ENCODE results near the gene STARD5.

Gene STARD5

GRCh38 chr15:81361891-81362290 lies 38.0 kb upstream of the STARD5 start:
- ChIA-PET POLR2A (no interaction called here), CTCF (interaction anchor here (0.8 kb wide), 1 partner anchor 478 kb away, joined by 3 read pairs; no protein-coding TSS in a partner anchor)

GRCh38 chr15:81360491-81360890 lies 36.5 kb upstream of the STARD5 start:
- CTCF ChIA-PET = no interaction called here
- Histone ChIP-seq H3K27ac (ENCODE audit: insufficient read depth in 1 of 2, low read depth in 1 of 2, low read length in 2 of 2, poor library complexity in 1 of 2, severe bottlenecking in 2 of 2) (no peak overlapping the region), H3K27me3 (replicated peaks in 2 of 5; ENCODE audit: control insufficient read depth in 4 of 5, insufficient read depth in 5 of 5, low read length in 4 of 5) (no peaks in the 10 kb centered on the region), H3K4me3 (ENCODE audit: control insufficient read depth in 1 of 7, extremely low read depth in 1 of 7, insufficient read depth in 4 of 7, low read depth in 2 of 7, low read length in 6 of 7) (no peak overlapping the region), H3K9me3 (ENCODE audit: control extremely low read depth in 1 of 5, control insufficient read depth in 4 of 5, insufficient read depth in 2 of 5, low read depth in 1 of 5, low read length in 4 of 5) (no peaks in the 10 kb centered on the region), H3K36me3 (ENCODE audit: control insufficient read depth in 4 of 4, insufficient read depth in 4 of 4, low read length in 3 of 4) (peaks cover 0 to 2% (median 0%) of the 10 kb centered on the region in 4 experiments), H3K4me1 (ENCODE audit: control extremely low read depth in 1 of 4, control insufficient read depth in 4 of 4, insufficient read depth in 4 of 4, low read length in 3 of 4) (no peaks in the 10 kb centered on the region)
- DNase-seq = no peak
- POLR2A ChIA-PET = no interaction called here
- 94% methylated on average over 5 of the region's 5 CpGs for WGBS (ENCODE audit: insufficient coverage)

More at GRCh38 chr15:81361891-81362290, 38.0 kb upstream of the STARD5 start:
- Histone ChIP-seq H3K4me1 (ENCODE audit: control extremely low read depth in 1 of 4, control insufficient read depth in 4 of 4, insufficient read depth in 4 of 4, low read length in 3 of 4) (no peaks in the 10 kb centered on the region), H3K4me3 (ENCODE audit: control insufficient read depth in 1 of 7, extremely low read depth in 1 of 7, insufficient read depth in 4 of 7, low read depth in 2 of 7, low read length in 6 of 7) (no peak overlapping the region), H3K36me3 (ENCODE audit: control insufficient read depth in 4 of 4, insufficient read depth in 4 of 4, low read length in 3 of 4) (peaks cover 0 to 2% (median 0%) of the 10 kb centered on the region in 4 experiments), H3K9me3 (ENCODE audit: control extremely low read depth in 1 of 5, control insufficient read depth in 4 of 5, insufficient read depth in 2 of 5, low read depth in 1 of 5, low read length in 4 of 5) (no peaks in the 10 kb centered on the region), H3K27ac (ENCODE audit: insufficient read depth in 1 of 2, low read depth in 1 of 2, low read length in 2 of 2, poor library complexity in 1 of 2, severe bottlenecking in 2 of 2) (no peak overlapping the region), H3K27me3 (replicated peaks in 2 of 5; ENCODE audit: control insufficient read depth in 4 of 5, insufficient read depth in 5 of 5, low read length in 4 of 5) (no peaks in the 10 kb centered on the region)
- DNase-seq = no peak
- WGBS (ENCODE audit: insufficient coverage) = 100% methylated on average over 2 of the region's 7 CpGs

GRCh38 chr15:81358248-81358647 lies 34.3 kb upstream of the STARD5 start:
- H3K27ac ChIP-seq (ENCODE audit: insufficient read depth in 1 of 2, low read depth in 1 of 2, low read length in 2 of 2, poor library complexity in 1 of 2, severe bottlenecking in 2 of 2) = no peak overlapping the region
- H3K4me3 ChIP-seq (ENCODE audit: control insufficient read depth in 1 of 7, extremely low read depth in 1 of 7, insufficient read depth in 4 of 7, low read depth in 2 of 7, low read length in 6 of 7) = no peak overlapping the region
- no peaks in the 10 kb centered on the region for H3K9me3 ChIP-seq (ENCODE audit: control extremely low read depth in 1 of 5, control insufficient read depth in 4 of 5, insufficient read depth in 2 of 5, low read depth in 1 of 5, low read length in 4 of 5)
- no peak for DNase-seq
- POLR2A ChIA-PET = no interaction called here
- H3K27me3 ChIP-seq (replicated peaks in 2 of 5; ENCODE audit: control insufficient read depth in 4 of 5, insufficient read depth in 5 of 5, low read length in 4 of 5) = no peaks in the 10 kb centered on the region
- H3K4me1 ChIP-seq (ENCODE audit: control extremely low read depth in 1 of 4, control insufficient read depth in 4 of 4, insufficient read depth in 4 of 4, low read length in 3 of 4) = no peaks in the 10 kb centered on the region
- 100% methylated on average over 4 of the region's 6 CpGs for WGBS (ENCODE audit: insufficient coverage)
- CTCF ChIA-PET = interaction anchor here (0.9 to 1.8 kb wide), 3 partner anchors 14 to 83 kb away, joined by 3 to 6 read pairs (median 5); no protein-coding TSS in a partner anchor
- H3K36me3 ChIP-seq (ENCODE audit: control insufficient read depth in 4 of 4, insufficient read depth in 4 of 4, low read length in 3 of 4) = peaks cover 0 to under 1% (median 0%) of the 10 kb centered on the region in 4 experiments

- H3K4me3 ChIP-seq (ENCODE audit: control insufficient read depth in 1 of 7, extremely low read depth in 1 of 7, insufficient read depth in 4 of 7, low read depth in 2 of 7, low read length in 6 of 7) = no peak overlapping the region
- H3K27ac ChIP-seq (ENCODE audit: insufficient read depth in 1 of 2, low read depth in 1 of 2, low read length in 2 of 2, poor library complexity in 1 of 2, severe bottlenecking in 2 of 2) = no peak overlapping the region
- no peaks in the 10 kb centered on the region for H3K9me3 ChIP-seq (ENCODE audit: control extremely low read depth in 1 of 5, control insufficient read depth in 4 of 5, insufficient read depth in 2 of 5, low read depth in 1 of 5, low read length in 4 of 5)
- peak in 1 of 3 donors; percentile 6 for DNase-seq
- WGBS (ENCODE audit: insufficient coverage) = 91% methylated on average over 6 of the region's 6 CpGs
- no peaks in the 10 kb centered on the region for H3K36me3 ChIP-seq (ENCODE audit: control insufficient read depth in 4 of 4, insufficient read depth in 4 of 4, low read length in 3 of 4)
- no peaks in the 10 kb centered on the region for H3K4me1 ChIP-seq (ENCODE audit: control extremely low read depth in 1 of 4, control insufficient read depth in 4 of 4, insufficient read depth in 4 of 4, low read length in 3 of 4)
- no peaks in the 10 kb centered on the region for H3K27me3 ChIP-seq (replicated peaks in 2 of 5; ENCODE audit: control insufficient read depth in 4 of 5, insufficient read depth in 5 of 5, low read length in 4 of 5)
- ChIA-PET POLR2A (no interaction called here), CTCF (interaction anchor here (0.8 to 1.8 kb wide), 4 partner anchors 15 to 202 kb away, joined by 4 to 6 read pairs (median 4); no protein-coding TSS in a partner anchor)
Observed at GRCh38 chr15:81357180-81357686, 33.3 kb upstream of the STARD5 start.

GRCh38 chr15:81356252-81356651 lies 32.3 kb upstream of the STARD5 start:
- POLR2A ChIA-PET = interaction anchor here (0.6 to 0.8 kb wide), 2 partner anchors 11 to 16 kb away, joined by 3 read pairs; no protein-coding TSS in a partner anchor
- 98% methylated on average over 5 of the region's 5 CpGs for WGBS (ENCODE audit: insufficient coverage)

GRCh38 chr15:81351651-81352050 lies 27.7 kb upstream of the STARD5 start:
- ChIA-PET CTCF (no interaction called here), POLR2A (interaction anchor here (0.6 kb wide), 1 partner anchor 18 kb away, joined by 3 read pairs; no protein-coding TSS in a partner anchor)
- Histone ChIP-seq H3K27ac (ENCODE audit: insufficient read depth in 1 of 2, low read depth in 1 of 2, low read length in 2 of 2, poor library complexity in 1 of 2, severe bottlenecking in 2 of 2) (no peak overlapping the region), H3K36me3 (ENCODE audit: control insufficient read depth in 4 of 4, insufficient read depth in 4 of 4, low read length in 3 of 4) (no peaks in the 10 kb centered on the region), H3K4me1 (ENCODE audit: control extremely low read depth in 1 of 4, control insufficient read depth in 4 of 4, insufficient read depth in 4 of 4, low read length in 3 of 4) (no peaks in the 10 kb centered on the region), H3K4me3 (ENCODE audit: control insufficient read depth in 1 of 7, extremely low read depth in 1 of 7, insufficient read depth in 4 of 7, low read depth in 2 of 7, low read length in 6 of 7) (no peak overlapping the region), H3K9me3 (ENCODE audit: control extremely low read depth in 1 of 5, control insufficient read depth in 4 of 5, insufficient read depth in 2 of 5, low read depth in 1 of 5, low read length in 4 of 5) (no peaks in the 10 kb centered on the region), H3K27me3 (replicated peaks in 2 of 5; ENCODE audit: control insufficient read depth in 4 of 5, insufficient read depth in 5 of 5, low read length in 4 of 5) (no peaks in the 10 kb centered on the region)
- DNase-seq = no peak
- 97% methylated on average over 3 of the region's 5 CpGs for WGBS (ENCODE audit: insufficient coverage)

More at GRCh38 chr15:81356252-81356651, 32.3 kb upstream of the STARD5 start:
- Histone ChIP-seq H3K27ac (ENCODE audit: insufficient read depth in 1 of 2, low read depth in 1 of 2, low read length in 2 of 2, poor library complexity in 1 of 2, severe bottlenecking in 2 of 2) (no peak overlapping the region), H3K4me3 (ENCODE audit: control insufficient read depth in 1 of 7, extremely low read depth in 1 of 7, insufficient read depth in 4 of 7, low read depth in 2 of 7, low read length in 6 of 7) (no peak overlapping the region), H3K36me3 (ENCODE audit: control insufficient read depth in 4 of 4, insufficient read depth in 4 of 4, low read length in 3 of 4) (no peaks in the 10 kb centered on the region), H3K4me1 (ENCODE audit: control extremely low read depth in 1 of 4, control insufficient read depth in 4 of 4, insufficient read depth in 4 of 4, low read length in 3 of 4) (no peaks in the 10 kb centered on the region), H3K9me3 (ENCODE audit: control extremely low read depth in 1 of 5, control insufficient read depth in 4 of 5, insufficient read depth in 2 of 5, low read depth in 1 of 5, low read length in 4 of 5) (no peaks in the 10 kb centered on the region), H3K27me3 (replicated peaks in 2 of 5; ENCODE audit: control insufficient read depth in 4 of 5, insufficient read depth in 5 of 5, low read length in 4 of 5) (no peaks in the 10 kb centered on the region)
- CTCF ChIA-PET = interaction anchor here (0.6 to 1.8 kb wide), 4 partner anchors 17 to 827 kb away, joined by 3 to 5 read pairs (median 4); partner anchors contain the start of gene TMC3
- no peak for DNase-seq

- WGBS (ENCODE audit: insufficient coverage) = 94% methylated on average over 3 of the region's 3 CpGs
- POLR2A ChIA-PET = no interaction called here
- Histone ChIP-seq H3K36me3 (ENCODE audit: control insufficient read depth in 4 of 4, insufficient read depth in 4 of 4, low read length in 3 of 4) (no peaks in the 10 kb centered on the region), H3K4me3 (ENCODE audit: control insufficient read depth in 1 of 7, extremely low read depth in 1 of 7, insufficient read depth in 4 of 7, low read depth in 2 of 7, low read length in 6 of 7) (no peak overlapping the region), H3K4me1 (ENCODE audit: control extremely low read depth in 1 of 4, control insufficient read depth in 4 of 4, insufficient read depth in 4 of 4, low read length in 3 of 4) (no peaks in the 10 kb centered on the region), H3K27me3 (replicated peaks in 2 of 5; ENCODE audit: control insufficient read depth in 4 of 5, insufficient read depth in 5 of 5, low read length in 4 of 5) (no peaks in the 10 kb centered on the region), H3K9me3 (ENCODE audit: control extremely low read depth in 1 of 5, control insufficient read depth in 4 of 5, insufficient read depth in 2 of 5, low read depth in 1 of 5, low read length in 4 of 5) (no peaks in the 10 kb centered on the region), H3K27ac (ENCODE audit: insufficient read depth in 1 of 2, low read depth in 1 of 2, low read length in 2 of 2, poor library complexity in 1 of 2, severe bottlenecking in 2 of 2) (no peak overlapping the region)
- CTCF ChIA-PET = no interaction called here
- DNase-seq = no peak
Observed at GRCh38 chr15:81349271-81349670, 25.3 kb upstream of the STARD5 start.
